Heart right ventricle (tissue), 16 donors: ENCODE measurements around the gene HES4. TPM values are rescaled to one million over a fixed set of nuclear protein-coding genes. Genes with fewer than 3 reads are reported as not detected.

ENCODE experiments used
- ATAC-seq, 8 donors: fragments of 200-7000 bp; cut with Tn5 transposase; one replicate each; pipeline ENCODE4 v1.9.1; 2020; ENCODE audit warnings: mild to moderate bottlenecking in 8 of 8, moderate library complexity in 8 of 8, moderate number of reproducible peaks in 1 of 8
- DNase-seq, 2 donors: peaks; one replicate each; pipeline ENCODE4 v3.0.0-alpha.2; 2020
- H3K27ac ChIP-seq, 10 donors: fragments of 200-600 bp; sonication (generic) in 2 of 10; one replicate each; pipeline versions ENCODE4 v1.5.0 to v1.8.0; 2020 to 2022; ENCODE audit warnings: mild to moderate bottlenecking in 3 of 10
- H3K27me3 ChIP-seq, 7 donors: fragments of 200-600 bp; one replicate each; pipeline ENCODE4 v1.8.0; 2021 to 2022; ENCODE audit warnings: mild to moderate bottlenecking in 2 of 7
- H3K36me3 ChIP-seq, 9 donors: fragments of 200-600 bp; sonication (generic) in 1 of 9; one replicate each; pipeline versions ENCODE4 v1.5.0 to v1.8.0; 2020 to 2022; ENCODE audit warnings: mild to moderate bottlenecking in 2 of 9
- H3K4me1 ChIP-seq, 9 donors: fragments of 200-600 bp; sonication (generic) in 1 of 9; one replicate each; pipeline versions ENCODE4 v1.5.0 to v1.8.0; 2020 to 2022; ENCODE audit warnings: mild to moderate bottlenecking in 4 of 9
- H3K4me3 ChIP-seq, 10 donors: fragments of 200-600 bp; sonication (generic) in 2 of 10; one replicate each; pipeline versions ENCODE4 v1.5.0 to v1.8.0; 2020 to 2022; ENCODE audit warnings: mild to moderate bottlenecking in 7 of 10, moderate library complexity in 2 of 10
- H3K9me3 ChIP-seq, 11 donors: fragments of 200-600 bp in 10 of 11; sonication (generic) in 2 of 11; one replicate each; pipeline versions ENCODE4 v1.5.0 to v1.8.0; 2013 to 2022; ENCODE audit warnings: mild to moderate bottlenecking in 2 of 11, control low read depth in 1 of 11, moderate library complexity in 1 of 11
- CTCF ChIP-seq, 9 donors: fragments of 200-600 bp; sonication (generic) in 2 of 9; IDR thresholded peaks; one replicate each; pipeline versions ENCODE4 v1.5.0 to v1.8.0; 2021 to 2022; ENCODE audit warnings: antibody characterized with exemption in 9 of 9, mild to moderate bottlenecking in 5 of 9, moderate library complexity in 1 of 9
- WGBS, 2 donors: extraction: QIAGEN DNeasy Blood & Tissue Kit; methylation state at CpG; one replicate each; pipeline ENCODE4 v1.1.7; 2013; ENCODE audit warnings: inconsistent platforms in 1 of 2; 5-methylcytosine and 5-hydroxymethylcytosine counted together
- intact Hi-C, 10 donors: fragments of 100-400 bp; cut with DNase I; formaldehyde crosslinking; loops; one replicate each; pipeline versions ENCODE4 v1.11.1 to v1.14.2; 2022
- polyA plus RNA-seq, 2 donors: library from polyadenylated mRNA; stranded (reverse); fragments of 200-250 nt; gene quantifications; one replicate each; pipeline ENCODE4 v1.2.3, GENCODE V29; 2013
- total RNA-seq, 10 donors: library from RNA; stranded (reverse); fragmentation: NEBNext Ultra II Directional in 3 of 10; extraction: Animal tissue kit (Norgen Biotek cat#: 25700) in 3 of 10; gene quantifications; one replicate each; pipeline versions ENCODE4 v1.2.1 to v1.2.4, GENCODE V29; 2021 to 2023
- donor health status: Arrhythmogenic right ventricular cardiomyopathy.
- donor health status: ischemic (EF 13 %, LVEDD 7.1; RV severe dilation, severe dysfunction).
- donor health status: healthy with polysubstance abuse.
- donor health status: DM: no; HTN: yes; CAD: no.
- donor health status: DM: no; HTN: no; CAD: no.
- donor health status: ischemic (EF 25% LVEDD 6.9; RV normal size, moderate dysfunction).
- donor health status: ischemic (EF 25% LVEDD 5.7; RV mildly dilated, moderate dysfunction).
- donor health status: healthy.
- donor health status: DM: yes; HTN: yes; CAD: no.
- donor health status: Ischemic cardiomyopathy.
- donor health status: ischemic (EF 35%, LVEDD 5.7; RV mildly dilated, moderate dysfunction).
- donor health status: nonischemic (EF 11% LVEDD 7.7; RV severe dilation, severe dysfunction).
- donor health status: DM: yes; HTN: yes; CAD: no.
- donor health status: PGD.
- donor health status: ischemic (EF 29% LVEDD 5.4; RV normal size, mild dysfunction).
- donor health status: nonischemic (EF 23%, LVEDD 6.1; RV moderate dilation, normal function).

The HES4 gene
- total and polyA plus RNA-seq, 12 donors = 28.5 to 78.1 (median 45.1) TPM

GRCh38 chr1:1046767-1047166 is 46.9 kb upstream of the HES4 start:
- Histone ChIP-seq H3K36me3 (peaks cover 0 to 90% (median 4%) of the 10 kb centered on the region in 9 donors), H3K27ac (no peak overlapping the region), H3K4me3 (no peak overlapping the region), H3K4me1 (peaks cover 0 to 4% (median 0%) of the 10 kb centered on the region in 9 donors), H3K27me3 (no peaks in the 10 kb centered on the region), H3K9me3 (no peaks in the 10 kb centered on the region)
- TF ChIP-seq CTCF (IDR thresholded peaks at IDR 0.05) = no peak
- ATAC-seq (no peak), DNase-seq (no peak)
- intact Hi-C loops = no loop called here
- WGBS, 2 donors = 95 to 97% methylated on average over 23 to 26 of the region's 26 CpGs

- no peak overlapping the region for H3K27ac ChIP-seq
- intact Hi-C loops = no loop called here
- no peak for ATAC-seq
- 96 to 98% methylated on average over 20 of the region's 20 CpGs for WGBS, 2 donors
- no peaks in the 10 kb centered on the region for H3K27me3 ChIP-seq
- DNase-seq = no peak
- TF ChIP-seq CTCF (IDR thresholded peaks at IDR 0.05) = no peak
- H3K4me1 ChIP-seq = peaks cover 0 to 4% (median 0%) of the 10 kb centered on the region in 9 donors
- no peak overlapping the region for H3K4me3 ChIP-seq
- no peaks in the 10 kb centered on the region for H3K9me3 ChIP-seq
- H3K36me3 ChIP-seq = peaks cover 0 to 85% (median 4%) of the 10 kb centered on the region in 9 donors
Observed at GRCh38 chr1:1046243-1046642, 46.3 kb upstream of the HES4 start.

- Histone ChIP-seq H3K4me1 (peaks cover 4 to 6% (median 5%) of the 10 kb centered on the region in 9 donors), H3K9me3 (no peaks in the 10 kb centered on the region), H3K27me3 (peaks cover 0 to 5% (median 0%) of the 10 kb centered on the region in 7 donors), H3K4me3 (no peak overlapping the region), H3K27ac (no peak overlapping the region), H3K36me3 (peaks cover 0 to 74% (median 4%) of the 10 kb centered on the region in 9 donors)
- ATAC-seq (no peak), DNase-seq (no peak)
- 96 to 97% methylated on average over 23 of the region's 23 CpGs for WGBS, 2 donors
- TF ChIP-seq CTCF (IDR thresholded peaks at IDR 0.05) = no peak
- intact Hi-C loops = no loop called here
Observed at GRCh38 chr1:1045129-1045528, 45.2 kb upstream of the HES4 start.

- DNase-seq = no peak
- ATAC-seq = no peak
- WGBS, 2 donors = 94 to 95% methylated on average over 34 of the region's 34 CpGs
- Histone ChIP-seq H3K36me3 (peaks cover 0 to 69% (median 4%) of the 10 kb centered on the region in 9 donors), H3K4me3 (no peak overlapping the region), H3K4me1 (peaks cover 9 to 11% (median 11%) of the 10 kb centered on the region in 9 donors), H3K9me3 (no peaks in the 10 kb centered on the region), H3K27ac (no peak overlapping the region), H3K27me3 (peaks cover 0 to 11% (median 0%) of the 10 kb centered on the region in 7 donors)
- no peak for TF ChIP-seq CTCF (IDR thresholded peaks at IDR 0.05)
- intact Hi-C loops = no loop called here
Observed at GRCh38 chr1:1044455-1045078, 44.7 kb upstream of the HES4 start.
